H1 (cell line): ENCODE data around the gene HDAC7. TPM values are rescaled to one million over a fixed set of nuclear protein-coding genes. Genes with fewer than 3 reads are reported as not detected.

Source experiments
- CTCF ChIA-PET: fragments of 300-600 bp; sonication (Branson Sonifier 250); formaldehyde crosslinking; loops from one replicate; lab custom pipeline; 2021; ENCODE audit not compliant: partially characterized antibody; lab: Charles Lee
- POLR2A ChIA-PET: fragments of 300-600 bp; sonication (Branson Sonifier 250); formaldehyde crosslinking; loops from one replicate; lab custom pipeline; 2021; ENCODE audit warnings: inconsistent platforms; ENCODE audit not compliant: partially characterized antibody; lab: Charles Lee
- DNase-seq, 2 experiments: peaks; one replicate each; pipeline versions ENCODE4 v3.0.0 to v3.0.0-alpha.2; 2010 to 2022; ENCODE audit warnings: low spot score in 2 of 2, low read depth in 1 of 2, mixed read lengths in 1 of 2
- FAIRE-seq: peaks from 2 replicates; lab custom pipeline; 2011; peaks lifted over from hg19 to GRCh38; lab: Jason Lieb, UNC
- H2AFZ ChIP-seq: 2 replicates; pipeline ENCODE4 v1.8.1; 2012; ENCODE audit warnings: low read length, inconsistent platforms
- H2AK5ac ChIP-seq: 2 replicates; pipeline ENCODE4 v1.6.1; 2013; ENCODE audit warnings: low read depth, low read length
- H2BK120ac ChIP-seq: replicated peaks from 2 replicates; pipeline ENCODE3; 2013; ENCODE audit warnings: low read depth, low read length, inconsistent platforms
- H2BK12ac ChIP-seq: 2 replicates; pipeline ENCODE4 v1.6.1; 2013; ENCODE audit warnings: low read depth, low read length
- H2BK15ac ChIP-seq: 2 replicates; pipeline ENCODE4 v1.6.1; 2013; ENCODE audit warnings: low read length
- H2BK20ac ChIP-seq: 2 replicates; pipeline ENCODE4 v1.6.1; 2013; ENCODE audit warnings: low read length
- H2BK5ac ChIP-seq: 2 replicates; pipeline ENCODE4 v1.6.1; 2013; ENCODE audit warnings: low read depth, low read length
- H3K14ac ChIP-seq: 2 replicates; pipeline ENCODE4 v1.6.1; 2013; ENCODE audit warnings: inconsistent platforms; ENCODE audit not compliant: insufficient read length
- H3K18ac ChIP-seq: 2 replicates; pipeline ENCODE4 v1.6.1; 2013; ENCODE audit warnings: low read length; ENCODE audit errors: extremely low read depth
- H3K23ac ChIP-seq: 2 replicates; pipeline ENCODE4 v1.6.1; 2013; ENCODE audit warnings: inconsistent platforms; ENCODE audit not compliant: insufficient read length
- H3K23me2 ChIP-seq: 2 replicates; pipeline ENCODE4 v1.6.1; 2013; ENCODE audit warnings: low read depth, low read length
- H3K27ac ChIP-seq: 2 replicates; pipeline ENCODE4 v1.6.1; 2011; ENCODE audit warnings: low read depth, low read length, inconsistent platforms
- H3K27me3 ChIP-seq, 4 experiments: replicated peaks in 1 of 4; 1 replicate in 1 of 4; 2 replicates in 3 of 4; pipeline versions ENCODE4 v1.6.1 to v1.8.1; 2011 to 2013; ENCODE audit warnings: low read length in 3 of 4, mild to moderate bottlenecking in 3 of 4, inconsistent platforms in 2 of 4, mixed read lengths in 2 of 4, moderate library complexity in 1 of 4; ENCODE audit not compliant: control insufficient read depth in 3 of 4, insufficient read depth in 3 of 4; ENCODE audit errors: extremely low read depth in 1 of 4
- H3K36me3 ChIP-seq, 4 experiments: 2 replicates each; pipeline versions ENCODE4 v1.6.1 to v1.8.1; 2011 to 2013; ENCODE audit warnings: mild to moderate bottlenecking in 4 of 4, low read length in 3 of 4, moderate library complexity in 2 of 4, control low read depth in 1 of 4, inconsistent platforms in 1 of 4; ENCODE audit not compliant: insufficient read depth in 4 of 4, control insufficient read depth in 2 of 4
- H3K4ac ChIP-seq: replicated peaks from 2 replicates; pipeline ENCODE3; 2013; ENCODE audit warnings: low read length, low read depth, mixed read lengths, inconsistent platforms; ENCODE audit not compliant: insufficient read length
- H3K4me1 ChIP-seq, 4 experiments: replicated peaks in 1 of 4; 1 replicate in 1 of 4; 2 replicates in 3 of 4; pipeline versions ENCODE4 v1.6.1 to v1.8.1; 2011 to 2013; ENCODE audit warnings: low read length in 3 of 4, inconsistent platforms in 2 of 4, mixed read lengths in 1 of 4; ENCODE audit not compliant: insufficient read depth in 4 of 4, control insufficient read depth in 3 of 4
- H3K4me2 ChIP-seq, 2 experiments: 2 replicates each; pipeline versions ENCODE4 v1.6.1 to v1.8.1; 2011 to 2013; ENCODE audit warnings: low read depth in 2 of 2, low read length in 2 of 2, control low read depth in 1 of 2, inconsistent platforms in 1 of 2, mild to moderate bottlenecking in 1 of 2; ENCODE audit not compliant: insufficient read depth in 1 of 2
- H3K4me3 ChIP-seq, 4 experiments: fragments of 200-600, 300-600 bp in 1 of 4; sonication (generic), shearing (Covaris generic), sonication (Bioruptor Twin) in 1 of 4; 2 replicates each; pipeline versions ENCODE4 v1.5.1 to v1.8.1; 2011 to 2016; ENCODE audit warnings: low read length in 4 of 4, low read depth in 3 of 4, control low read depth in 2 of 4, inconsistent platforms in 2 of 4, mild to moderate bottlenecking in 2 of 4, mixed read lengths in 1 of 4, moderate library complexity in 1 of 4; ENCODE audit not compliant: insufficient read depth in 2 of 4; ENCODE audit errors: extremely low read depth in 1 of 4
- H3K56ac ChIP-seq: replicated peaks from 2 replicates; pipeline ENCODE3; 2013; ENCODE audit warnings: low read depth, mild to moderate bottlenecking, mixed read lengths, low read length, inconsistent platforms; ENCODE audit not compliant: insufficient read length
- H3K79me1 ChIP-seq: 2 replicates; pipeline ENCODE4 v1.6.1; 2013; ENCODE audit warnings: low read depth, low read length, control low read depth
- H3K79me2 ChIP-seq, 2 experiments: 2 replicates each; pipeline versions ENCODE4 v1.6.1 to v1.8.1; 2012 to 2013; ENCODE audit warnings: low read length in 2 of 2, mild to moderate bottlenecking in 2 of 2, inconsistent platforms in 1 of 2; ENCODE audit not compliant: insufficient read depth in 2 of 2, control insufficient read depth in 1 of 2
- H3K9ac ChIP-seq, 4 experiments: replicated peaks in 1 of 4; 1 replicate in 1 of 4; 2 replicates in 3 of 4; pipeline versions ENCODE4 v1.6.1 to v1.8.1; 2011 to 2013; ENCODE audit warnings: low read depth in 3 of 4, low read length in 3 of 4, control low read depth in 2 of 4, mild to moderate bottlenecking in 2 of 4, moderate library complexity in 2 of 4, inconsistent platforms in 1 of 4; ENCODE audit errors: extremely low read depth in 1 of 4
- H3K9me3 ChIP-seq, 2 experiments: 2 replicates each; pipeline versions ENCODE4 v1.6.1 to v1.8.1; 2012 to 2013; ENCODE audit warnings: mild to moderate bottlenecking in 2 of 2, moderate library complexity in 2 of 2, control low read depth in 1 of 2, inconsistent platforms in 1 of 2, low read depth in 1 of 2, low read length in 1 of 2, mixed read lengths in 1 of 2; ENCODE audit not compliant: insufficient read depth in 2 of 2
- H4K20me1 ChIP-seq, 2 experiments: replicated peaks in 1 of 2; 2 replicates each; pipeline versions ENCODE3 to v1.8.1; 2011 to 2013; ENCODE audit warnings: inconsistent platforms in 2 of 2, low read length in 2 of 2, mild to moderate bottlenecking in 1 of 2; ENCODE audit not compliant: insufficient read depth in 2 of 2, control insufficient read depth in 1 of 2
- H4K5ac ChIP-seq: 2 replicates; pipeline ENCODE4 v1.6.1; 2013; ENCODE audit warnings: low read length, low read depth, mixed read lengths, inconsistent platforms; ENCODE audit not compliant: insufficient read length
- H4K8ac ChIP-seq: 2 replicates; pipeline ENCODE4 v1.8.0; 2013; ENCODE audit warnings: mild to moderate bottlenecking, moderate library complexity, low read length, inconsistent platforms; ENCODE audit not compliant: insufficient read depth; ENCODE audit errors: extremely low read depth
- H4K91ac ChIP-seq: replicated peaks from 2 replicates; pipeline ENCODE3; 2013; ENCODE audit warnings: low read length, mixed read lengths, inconsistent platforms; ENCODE audit not compliant: insufficient read length
- CHD1 ChIP-seq: IDR thresholded peaks from 2 replicates; pipeline ENCODE4 v1.6.1; 2012; ENCODE audit warnings: low read depth, low read length, improper control_type of control experiment
- CTBP2 ChIP-seq: IDR thresholded peaks from 2 replicates; pipeline ENCODE4 v1.7.0; 2011; ENCODE audit warnings: borderline replicate concordance, mild to moderate bottlenecking, moderate library complexity, mixed read lengths, low read length; ENCODE audit not compliant: insufficient read depth, insufficient read length
- JUND ChIP-seq: IDR thresholded peaks from 2 replicates; pipeline ENCODE4 v1.6.1; 2011; ENCODE audit warnings: mild to moderate bottlenecking, improper control_type of control experiment, low read length
- RNF2 ChIP-seq: fragments of 200-900, 300-1000 bp; sonication (generic); IDR thresholded peaks from 2 replicates; pipeline ENCODE4 v1.7.1; 2016; ENCODE audit warnings: borderline replicate concordance, low read depth, mild to moderate bottlenecking, antibody characterized with exemption, low read length; ENCODE audit not compliant: poor library complexity, severe bottlenecking; ENCODE audit errors: missing control alignments
- SP1 ChIP-seq: IDR thresholded peaks from 2 replicates; pipeline ENCODE4 v1.6.1; 2011; ENCODE audit warnings: low read depth, low read length
- WGBS, 2 experiments: shearing (Covaris generic) in 1 of 2; methylation state at CpG; one replicate each; pipeline versions ENCODE4 v1.1.6 to v1.1.7; 2013 to 2015; ENCODE audit warnings: low lambda C conversion rate in 2 of 2, mixed read lengths in 2 of 2, inconsistent platforms in 1 of 2, low coverage in 1 of 2, missing lambda C conversion rate in 1 of 2; ENCODE audit not compliant: insufficient replicate concordance in 2 of 2, insufficient coverage in 1 of 2, insufficient read length in 1 of 2; ENCODE audit errors: extremely low coverage in 1 of 2, missing lambda C conversion rate in 1 of 2; 5-methylcytosine and 5-hydroxymethylcytosine counted together
- polyA plus RNA-seq, 7 experiments: library from polyadenylated mRNA; depleted of rRNA in 3 of 7; stranded (reverse) in 5 of 7; unstranded in 2 of 7; fragments of >200 nt in 5 of 7; fragments of 200-250 nt in 2 of 7; gene quantifications; 1 replicate in 5 of 7; 2 replicates in 1 of 7; 4 replicates in 1 of 7; pipeline versions ENCODE4 v1.2.1 to v1.2.3, GENCODE V29; 2011 to 2013; ENCODE audit warnings: missing spikeins in 2 of 7, mixed read lengths in 2 of 7
- total RNA-seq: library from RNA; stranded (reverse); fragmentation: NEBNext Ultra II Directional; extraction: Animal tissue kit (Norgen Biotek cat#: 25700); gene quantifications from 2 replicates; pipeline ENCODE4 v1.2.1, GENCODE V29; 2021
- TF ChIP-seq, protein P1 (sequence below): IDR thresholded peaks from 2 replicates; pipeline ENCODE4 v1.6.1; 2012; ENCODE audit warnings: inconsistent platforms

HDAC7 gene
- total and polyA plus RNA-seq, 2 of the 8 experiments (the other 6 are each of a cell fraction or from before 2014, with no cell fraction given): 25.5 to 84.9 TPM

DNA sequence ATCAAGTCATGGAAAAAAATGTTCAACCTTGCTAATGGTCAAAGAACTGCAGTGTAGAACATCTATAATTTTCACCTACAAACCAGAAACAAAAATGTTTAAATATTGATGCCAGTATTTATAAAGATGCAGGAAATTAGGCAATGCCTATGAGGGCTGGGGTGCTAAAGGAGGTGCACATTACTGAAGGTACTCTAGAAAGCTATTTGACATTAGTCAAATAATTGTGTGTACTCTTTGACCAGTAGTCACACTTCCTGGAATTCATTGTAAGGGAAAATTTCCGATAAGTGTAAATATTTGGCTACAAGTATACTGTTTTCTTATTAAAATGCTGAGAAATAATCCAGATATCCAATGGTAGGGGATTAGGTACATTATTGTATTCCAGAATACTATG is 36.4 kb upstream of the HDAC7 start:
- no peak overlapping the region for H2AFZ ChIP-seq
- H3K9me3 ChIP-seq: no peaks in the 10 kb centered on the region
- H3K9ac ChIP-seq: no peak overlapping the region
- H2BK20ac ChIP-seq: no peak overlapping the region
- no peak overlapping the region for H3K56ac ChIP-seq
- CTCF ChIA-PET: interaction anchor here (0.7 to 4.2 kb wide), 23 partner anchors 9 to 309 kb away, joined by 3 to 19 read pairs (median 4); no protein-coding TSS in a partner anchor
- no peak overlapping the region for H3K27ac ChIP-seq
- no peak overlapping the region for H2BK12ac ChIP-seq
- peaks cover 0 to 2% (median 0%) of the 10 kb centered on the region in 4 experiments; a peak in 1 of 7 replicates for H3K27me3 ChIP-seq
- H3K4me2 ChIP-seq: no peak overlapping the region
- H2BK120ac ChIP-seq: no peak overlapping the region
- H3K79me1 ChIP-seq: no peaks in the 10 kb centered on the region
- H2BK5ac ChIP-seq: no peak overlapping the region
- no peak overlapping the region for H3K4ac ChIP-seq
- DNase-seq (no peak), FAIRE-seq (no peak)
- H4K20me1 ChIP-seq: no peaks in the 10 kb centered on the region
- no peak overlapping the region for H4K5ac ChIP-seq
- H3K18ac ChIP-seq: no peak overlapping the region
- H2BK15ac ChIP-seq: no peak overlapping the region
- H3K23me2 ChIP-seq: no peaks in the 10 kb centered on the region
- H3K23ac ChIP-seq: no peak overlapping the region
- no peak overlapping the region for H2AK5ac ChIP-seq
- H3K36me3 ChIP-seq: no peaks in the 10 kb centered on the region
- H4K91ac ChIP-seq: no peak overlapping the region
- POLR2A ChIA-PET: no interaction called here
- no peak overlapping the region for H3K14ac ChIP-seq
- H3K4me3 ChIP-seq: no peak overlapping the region
- H4K8ac ChIP-seq: no peak overlapping the region
- H3K79me2 ChIP-seq: no peaks in the 10 kb centered on the region
- peaks cover 0 to 3% (median 1%) of the 10 kb centered on the region in 4 experiments; a peak in 3 of 7 replicates for H3K4me1 ChIP-seq
- 92% methylated on average over 1 of the region's 1 CpG; no CpG with 5 or more reads in 1 of the 2 experiments for WGBS, 2 experiments
- no peak for TF ChIP-seq RNF2
- TF ChIP-seq CTBP2: no peak
- TF ChIP-seq, protein P1, sequence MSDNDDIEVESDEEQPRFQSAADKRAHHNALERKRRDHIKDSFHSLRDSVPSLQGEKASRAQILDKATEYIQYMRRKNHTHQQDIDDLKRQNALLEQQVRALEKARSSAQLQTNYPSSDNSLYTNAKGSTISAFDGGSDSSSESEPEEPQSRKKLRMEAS: no peak
- no peak for TF ChIP-seq JUND
- no peak for TF ChIP-seq SP1
- TF ChIP-seq CHD1: no peak
